Skin epidermis (tissue), 12 donors: Measurements from ENCODE around the gene COL13A1.

Experiments used
- H3K27ac ChIP-seq, 21 experiments: fragments of 200-600 bp; sonication (generic) in 11 of 21; one replicate each; pipeline ENCODE4 v1.5.0; 2020; ENCODE audit warnings: mild to moderate bottlenecking in 3 of 21, inconsistent platforms in 2 of 21, moderate library complexity in 2 of 21
- H3K4me3 ChIP-seq, 7 experiments: fragments of 200-600 bp; sonication (generic) in 2 of 7; one replicate each; pipeline ENCODE4 v1.5.0; 2020; ENCODE audit warnings: inconsistent platforms in 2 of 7, mild to moderate bottlenecking in 2 of 7, moderate library complexity in 1 of 7

Gene COL13A1

DNA sequence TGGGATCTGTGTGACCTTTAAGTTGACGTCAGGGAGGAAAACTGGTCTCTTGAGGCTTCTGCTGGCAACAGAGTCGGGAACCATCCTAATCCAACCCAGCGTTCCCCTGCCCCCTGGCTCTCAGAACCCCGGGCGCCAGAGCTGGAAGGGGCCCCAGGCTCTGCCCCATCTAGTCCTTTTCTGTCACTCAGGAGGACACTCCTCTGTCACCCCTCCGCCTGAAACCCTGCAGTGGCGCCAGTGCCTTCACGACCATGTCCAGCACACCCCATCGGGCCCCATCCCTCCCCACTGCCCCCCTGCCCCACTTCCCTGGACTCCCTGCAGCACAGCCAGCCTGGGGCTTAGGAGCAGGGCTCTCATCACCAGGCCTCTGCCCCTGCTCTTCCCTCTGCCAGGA lies 39.1 kb downstream of the COL13A1 start:
- H3K4me3 ChIP-seq, result no peak overlapping the region
- H3K27ac ChIP-seq, result no peak overlapping the region

DNA sequence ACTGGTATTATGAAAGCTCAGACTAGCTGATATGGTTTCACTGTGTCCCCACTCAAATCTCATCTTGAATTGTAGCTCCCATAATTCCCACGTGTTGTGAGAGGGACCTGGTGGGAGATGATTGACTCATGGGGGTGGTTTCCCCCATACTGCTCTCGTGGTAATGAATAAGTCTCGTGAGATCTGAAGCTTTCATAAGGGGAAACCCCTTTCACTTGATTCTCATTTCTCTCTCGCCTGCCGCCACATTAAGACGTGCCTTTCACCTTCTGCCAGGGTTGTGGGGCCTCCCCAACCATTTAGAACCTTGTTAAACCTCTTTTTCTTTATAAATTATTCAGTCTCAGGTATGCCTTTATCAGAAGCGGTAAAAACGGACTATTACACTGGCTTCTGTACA lies 40.3 kb downstream of the COL13A1 start:
- H3K4me3 ChIP-seq, result no peak overlapping the region
- H3K27ac ChIP-seq, result no peak overlapping the region

DNA sequence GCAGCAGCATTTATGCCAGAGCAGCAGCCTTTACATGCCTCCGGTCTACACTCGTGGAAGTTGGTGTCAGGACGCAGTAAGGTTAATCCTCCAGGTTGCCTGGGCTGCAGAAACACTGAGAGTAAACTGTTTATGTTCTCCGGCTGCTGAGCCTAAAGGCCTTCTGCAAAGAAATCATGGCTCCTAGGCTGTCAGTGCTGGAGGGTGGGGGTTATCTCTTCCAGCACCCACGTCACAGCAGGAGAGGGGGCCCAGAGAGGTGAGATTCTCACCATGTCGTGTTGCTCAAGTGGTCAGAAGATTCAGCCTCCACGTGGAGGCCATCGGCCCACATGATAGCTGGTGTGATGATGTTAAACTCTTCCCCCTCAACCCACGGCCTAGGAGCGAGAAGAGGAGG lies 41.2 kb downstream of the COL13A1 start:
- Histone ChIP-seq H3K27ac (no peak overlapping the region), H3K4me3 (no peak overlapping the region)

DNA sequence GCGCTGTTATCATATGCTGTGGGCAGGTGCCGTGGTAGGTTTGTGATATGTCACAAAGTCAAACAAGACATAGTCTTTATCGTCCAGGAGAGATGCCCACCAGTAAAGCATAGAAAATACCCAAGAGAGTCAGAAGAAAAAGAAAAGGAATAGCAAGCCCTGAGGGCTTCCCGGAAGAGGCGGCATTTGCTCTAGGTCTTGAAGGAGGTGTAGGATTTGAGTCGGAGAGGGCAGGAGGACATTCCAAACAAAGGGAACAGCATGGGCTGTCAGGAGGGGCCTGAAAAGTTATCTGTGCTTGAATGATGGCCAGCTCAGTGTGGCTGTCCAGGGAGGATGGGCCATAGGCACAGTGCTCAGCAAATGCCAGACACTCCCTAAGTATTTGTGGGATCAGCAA lies 42.2 kb downstream of the COL13A1 start:
- Histone ChIP-seq H3K4me3 (no peak overlapping the region), H3K27ac (no peak overlapping the region)

DNA sequence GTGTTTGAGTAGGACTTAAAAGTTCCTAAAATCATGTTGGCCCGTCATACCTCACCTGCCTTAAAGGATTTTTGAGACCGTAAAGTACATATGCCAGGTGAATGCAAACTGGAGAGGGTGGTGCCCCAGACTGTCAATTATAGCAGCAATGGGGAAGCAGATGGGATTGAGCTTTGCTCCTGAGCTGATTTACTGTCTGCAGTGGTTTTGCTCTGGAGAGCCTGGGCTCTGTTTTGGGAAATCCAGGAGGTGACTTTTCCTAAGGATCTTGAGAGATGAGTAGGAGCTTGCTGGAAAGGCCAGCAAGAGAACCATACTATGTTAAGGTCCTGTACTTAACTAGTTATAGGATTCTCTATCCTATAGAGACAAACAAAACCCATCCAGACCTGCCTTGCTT lies 43.0 kb downstream of the COL13A1 start:
- no peak overlapping the region for H3K27ac ChIP-seq
- H3K4me3 ChIP-seq, result no peak overlapping the region

DNA sequence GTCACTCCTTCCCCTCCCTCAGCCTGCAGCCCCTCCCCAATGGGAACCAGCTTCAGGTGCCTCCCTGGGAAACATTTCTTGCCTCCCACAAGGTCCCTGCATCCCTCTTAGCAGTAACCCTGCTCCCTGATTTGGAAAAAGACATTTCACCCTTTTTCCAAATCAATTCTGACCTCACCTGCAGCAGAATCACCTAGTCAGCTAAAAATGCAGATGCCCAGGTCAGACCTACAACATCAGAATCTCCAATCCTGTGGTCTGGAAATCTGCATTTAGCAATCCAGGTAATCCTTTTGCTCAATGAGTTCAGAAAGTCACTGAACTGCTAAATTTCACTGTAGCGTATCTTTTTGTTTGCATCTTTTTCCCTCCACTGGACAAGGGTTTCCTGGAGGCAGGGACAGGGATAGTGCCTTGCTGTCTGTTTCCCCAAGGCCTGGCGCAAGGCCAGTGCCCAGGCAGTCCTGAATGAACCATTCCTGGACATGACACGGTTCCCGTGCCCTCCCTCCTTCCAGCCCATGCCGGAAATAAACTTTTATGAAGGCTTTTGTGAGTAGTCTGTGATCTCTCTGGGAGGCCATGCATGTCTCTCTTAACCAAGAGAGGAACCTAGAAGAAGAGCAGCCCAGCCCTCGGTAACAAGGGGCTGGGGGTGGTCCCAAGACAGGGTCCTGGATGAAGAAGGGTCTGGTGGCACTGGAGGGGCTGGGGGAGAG lies 44.0 kb downstream of the COL13A1 start:
- no peak overlapping the region for H3K27ac ChIP-seq
- H3K4me3 ChIP-seq, result no peak overlapping the region

DNA sequence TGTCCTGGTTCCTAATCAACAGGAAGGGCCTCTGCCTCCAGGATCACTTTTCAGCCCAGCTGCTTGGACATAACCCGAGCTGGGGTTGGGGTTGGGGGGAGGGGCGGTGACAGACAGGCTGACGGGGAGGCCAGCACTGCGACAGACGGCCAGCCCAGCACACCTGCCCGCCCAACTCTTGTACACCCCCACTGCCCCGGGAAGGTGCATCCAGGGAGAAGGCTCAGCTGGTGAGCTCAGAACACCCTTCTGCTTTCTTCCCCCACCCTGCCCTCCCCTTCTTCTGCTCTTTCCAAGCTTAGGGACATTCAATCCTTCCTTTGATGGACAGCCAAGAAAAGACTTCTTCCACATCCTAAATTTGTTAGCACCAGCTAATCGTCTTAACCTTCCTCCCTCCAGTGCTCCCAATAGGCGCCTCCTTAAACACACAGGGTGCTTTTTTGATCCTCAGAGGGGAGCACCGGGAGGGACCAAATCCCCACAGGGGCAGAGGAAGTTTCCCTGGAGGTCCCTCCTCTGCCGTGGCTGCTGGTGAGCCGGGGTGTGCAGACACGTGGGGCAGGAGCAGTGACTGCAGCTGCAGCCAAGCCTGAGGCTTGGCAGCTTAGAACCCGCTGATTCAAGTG lies 44.7 kb downstream of the COL13A1 start:
- Histone ChIP-seq H3K27ac (no peak overlapping the region), H3K4me3 (no peak overlapping the region)

DNA sequence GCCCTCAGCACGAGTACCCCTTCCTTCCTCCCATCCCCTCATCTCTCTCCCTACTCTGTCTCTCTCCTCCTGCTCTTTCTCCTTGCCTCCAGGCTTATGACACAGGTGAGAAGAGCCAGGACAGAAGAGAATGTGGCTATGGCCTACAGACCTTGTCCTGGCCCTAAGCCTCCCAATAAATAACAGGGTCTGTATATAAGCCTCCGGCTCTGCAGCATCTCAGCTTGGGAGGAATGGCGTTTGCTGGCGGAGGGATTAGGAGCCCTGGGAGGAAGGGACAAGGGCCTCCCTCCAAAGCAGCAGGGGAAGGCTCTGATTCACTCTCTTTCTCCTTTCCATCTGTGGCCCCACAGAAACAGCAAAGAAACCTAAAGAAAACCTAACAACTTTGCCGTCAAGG lies 45.8 kb downstream of the COL13A1 start:
- no peak overlapping the region for H3K27ac ChIP-seq

DNA sequence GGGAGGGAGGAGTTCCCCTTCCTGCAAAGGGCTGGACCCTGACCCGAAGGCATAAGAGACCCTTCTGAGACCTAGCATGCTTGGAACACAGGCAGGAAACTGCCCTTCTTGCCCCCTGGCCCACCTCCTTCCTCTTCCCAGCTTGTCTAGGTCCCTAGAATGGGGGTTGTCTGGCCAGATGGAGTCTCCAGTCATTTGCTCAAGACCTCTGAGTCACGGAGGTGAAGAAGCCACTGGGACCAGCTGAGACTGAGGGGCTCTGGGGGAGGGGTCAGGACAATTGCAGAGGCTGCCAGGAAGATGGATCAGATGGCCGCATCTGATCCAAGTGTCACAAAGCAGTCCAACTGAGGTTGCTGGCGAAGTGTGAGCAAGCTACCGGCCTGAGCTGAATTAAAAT lies 46.2 kb downstream of the COL13A1 start:
- H3K4me3 ChIP-seq, result no peak overlapping the region
- no peak overlapping the region for H3K27ac ChIP-seq

More for the DNA sequence above, 45.8 kb downstream of the COL13A1 start:
- no peak overlapping the region for H3K4me3 ChIP-seq

DNA sequence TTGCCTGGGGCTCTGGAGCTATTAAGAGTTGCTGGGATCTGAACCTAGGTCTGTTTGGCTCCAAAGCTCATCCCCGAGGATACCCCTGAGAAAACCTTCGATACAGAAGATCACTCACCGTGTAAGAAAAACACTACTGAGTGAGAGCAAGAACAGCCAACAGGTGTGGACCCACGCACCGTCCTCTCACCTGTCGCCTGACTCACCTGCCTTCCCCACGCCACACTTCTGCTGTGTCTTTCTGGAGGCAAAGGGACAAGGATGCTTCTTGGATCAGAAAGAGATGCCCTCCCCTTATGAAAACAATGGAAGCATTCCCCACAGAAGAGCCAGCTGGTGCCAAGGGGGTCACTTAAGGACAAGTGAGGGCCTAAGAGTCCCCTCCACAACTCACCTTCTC lies 46.7 kb downstream of the COL13A1 start:
- H3K27ac ChIP-seq, result no peak overlapping the region

DNA sequence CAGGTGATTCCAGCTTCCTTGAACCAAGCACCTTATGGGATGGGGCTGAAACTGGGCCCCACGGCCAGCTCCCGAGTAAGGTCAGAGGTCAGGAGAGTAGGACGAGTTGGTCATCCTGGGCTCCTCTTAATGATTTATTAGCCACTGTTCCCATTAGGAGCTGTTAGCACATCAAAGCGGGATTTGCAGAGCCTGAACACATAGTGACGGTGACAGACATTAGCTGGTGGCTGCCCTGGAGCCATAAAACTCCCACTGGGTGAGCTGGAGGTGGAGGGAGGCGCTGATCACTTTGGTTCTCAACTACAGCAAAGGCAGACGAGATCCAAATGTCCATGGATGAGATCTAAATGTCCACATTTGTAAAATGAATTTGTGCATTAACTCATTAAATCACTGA lies 48.1 kb downstream of the COL13A1 start:
- Histone ChIP-seq H3K4me3 (no peak overlapping the region), H3K27ac (no peak overlapping the region)

More for the DNA sequence above, 46.7 kb downstream of the COL13A1 start:
- no peak overlapping the region for H3K4me3 ChIP-seq

DNA sequence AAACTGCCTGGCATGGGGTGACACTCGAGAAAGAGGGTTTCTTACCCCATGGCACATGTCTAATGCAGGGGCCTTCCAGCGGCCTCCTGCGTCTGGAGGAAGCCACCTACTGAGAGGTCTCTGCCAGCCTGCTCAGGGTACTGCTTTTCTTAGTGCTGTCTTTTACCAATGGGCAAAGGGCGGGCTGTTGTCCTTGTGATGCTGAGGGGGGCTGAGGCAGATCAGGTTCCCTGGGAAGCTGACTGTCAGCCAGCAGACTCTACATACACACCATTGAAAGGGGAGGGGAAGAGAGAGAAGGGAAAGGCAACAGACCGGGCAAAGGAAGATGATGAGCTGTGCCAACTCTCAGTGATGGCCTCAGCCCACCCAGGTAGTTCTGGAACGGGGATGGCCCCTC lies 48.7 kb downstream of the COL13A1 start:
- Histone ChIP-seq H3K27ac (no peak overlapping the region), H3K4me3 (no peak overlapping the region)

DNA sequence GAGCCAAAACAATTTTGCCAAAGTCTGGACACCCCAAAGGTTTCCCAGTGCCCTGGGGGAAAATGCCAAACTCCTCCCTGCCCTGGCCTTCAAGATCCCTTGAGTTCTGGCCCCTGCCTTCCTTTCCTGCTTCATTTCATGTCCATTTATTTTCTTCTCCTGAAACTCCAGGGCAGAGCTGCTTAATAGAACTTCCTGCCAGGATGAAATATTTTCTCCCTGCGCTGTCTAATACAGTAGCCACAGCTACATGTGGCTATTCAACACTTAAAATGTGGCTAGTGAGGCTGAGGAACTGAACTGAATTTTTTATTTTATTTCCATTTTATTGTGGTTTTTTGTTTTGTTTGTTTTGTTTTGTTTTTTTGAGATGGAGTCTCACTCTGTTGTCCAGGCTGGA lies 49.6 kb downstream of the COL13A1 start:
- Histone ChIP-seq H3K27ac (no peak overlapping the region), H3K4me3 (no peak overlapping the region)

DNA sequence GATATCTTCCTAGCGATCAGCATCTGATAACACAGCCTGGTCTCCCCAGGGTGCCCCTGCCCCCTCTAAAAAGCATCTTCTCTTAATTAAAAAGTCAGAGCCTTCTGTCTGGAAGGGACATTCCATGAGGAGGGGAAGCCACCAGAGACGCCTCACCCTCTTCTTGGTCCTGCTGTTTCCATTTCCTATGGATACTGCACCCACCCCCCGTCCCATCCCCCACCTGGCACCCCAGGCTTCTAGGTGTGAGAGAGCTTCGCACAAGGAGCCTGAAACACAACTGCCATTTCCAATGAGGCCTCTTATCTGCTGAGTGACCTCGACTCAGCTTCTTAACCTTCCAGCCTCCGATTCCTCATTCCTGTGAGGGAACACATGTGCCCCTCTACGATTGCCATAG lies 51.4 kb downstream of the COL13A1 start:
- Histone ChIP-seq H3K4me3 (no peak overlapping the region), H3K27ac (no peak overlapping the region)

DNA sequence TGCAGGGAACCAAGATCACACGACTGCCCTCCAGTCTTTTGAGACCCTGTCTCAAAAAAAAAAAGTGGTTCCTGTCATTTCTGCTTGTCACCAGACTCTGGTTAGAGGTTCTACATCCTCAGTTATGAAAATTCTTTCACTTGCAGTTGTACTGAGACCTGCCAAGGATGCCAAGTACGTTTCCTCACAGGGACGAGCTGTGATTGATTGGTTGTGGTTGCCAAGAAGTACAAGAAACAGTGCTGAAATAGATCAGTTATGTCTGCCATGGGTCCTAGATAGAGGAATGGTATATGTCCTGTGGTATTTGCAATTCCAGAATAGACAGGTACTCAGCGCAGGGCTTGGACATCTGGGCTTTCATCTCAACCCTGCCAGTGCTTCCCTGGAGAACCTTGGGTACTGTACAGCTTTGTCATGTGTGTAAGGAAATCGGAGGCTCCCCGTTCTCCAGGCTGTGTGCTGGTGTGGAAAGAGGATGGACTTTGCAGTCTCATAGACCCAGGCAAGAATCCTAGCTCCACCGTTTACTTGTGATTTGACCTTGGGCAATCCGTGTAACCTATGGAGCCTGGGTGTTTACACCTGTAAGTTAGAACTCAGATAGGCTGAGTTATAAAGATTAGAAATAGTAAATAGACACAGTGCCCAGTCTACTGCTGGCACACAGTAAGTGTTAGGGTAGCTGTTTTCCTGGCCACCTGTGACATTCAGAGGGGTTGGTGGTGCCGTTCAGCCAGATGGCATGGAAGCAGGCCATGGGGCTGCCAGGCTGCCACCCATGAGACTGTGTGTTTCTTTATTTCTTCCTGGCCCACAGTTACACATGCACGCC lies 53.0 kb downstream of the COL13A1 start:
- no peak overlapping the region for H3K27ac ChIP-seq
- no peak overlapping the region for H3K4me3 ChIP-seq

DNA sequence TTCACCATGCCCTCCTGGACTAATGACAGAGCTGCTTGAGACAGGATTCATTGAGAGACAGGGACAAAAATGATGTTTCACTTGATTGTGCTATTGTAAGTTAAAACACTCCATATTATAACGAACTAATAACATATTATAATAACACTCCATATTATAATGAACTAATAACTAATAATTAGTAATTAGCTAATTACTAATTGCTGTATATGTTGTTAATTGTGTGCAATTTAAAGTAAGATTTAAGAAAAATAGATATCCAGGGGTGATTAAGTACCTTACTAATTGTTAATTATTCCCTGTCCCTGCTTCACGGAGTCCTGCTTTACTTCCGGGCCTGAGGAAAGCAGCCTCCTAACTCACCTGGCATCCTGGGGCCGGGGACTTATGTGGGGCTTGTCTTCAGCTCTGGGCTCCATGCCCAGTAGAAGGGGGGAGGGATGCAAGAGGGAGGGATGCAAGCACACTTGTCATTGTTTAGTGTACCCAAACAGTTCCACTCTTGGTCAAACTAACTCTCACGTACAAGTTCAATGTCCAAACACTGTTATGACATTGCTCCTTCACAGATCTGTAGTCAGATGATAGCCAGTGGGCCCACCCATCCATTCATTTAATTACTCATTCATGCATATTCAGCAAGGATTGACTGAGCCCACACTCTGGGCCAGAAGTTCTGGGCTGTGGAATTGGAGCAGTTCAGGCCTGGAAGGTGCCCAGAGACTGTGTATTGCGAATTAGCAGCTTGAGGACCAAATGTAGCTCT lies 53.8 kb downstream of the COL13A1 start:
- Histone ChIP-seq H3K27ac (no peak overlapping the region), H3K4me3 (no peak overlapping the region)

DNA sequence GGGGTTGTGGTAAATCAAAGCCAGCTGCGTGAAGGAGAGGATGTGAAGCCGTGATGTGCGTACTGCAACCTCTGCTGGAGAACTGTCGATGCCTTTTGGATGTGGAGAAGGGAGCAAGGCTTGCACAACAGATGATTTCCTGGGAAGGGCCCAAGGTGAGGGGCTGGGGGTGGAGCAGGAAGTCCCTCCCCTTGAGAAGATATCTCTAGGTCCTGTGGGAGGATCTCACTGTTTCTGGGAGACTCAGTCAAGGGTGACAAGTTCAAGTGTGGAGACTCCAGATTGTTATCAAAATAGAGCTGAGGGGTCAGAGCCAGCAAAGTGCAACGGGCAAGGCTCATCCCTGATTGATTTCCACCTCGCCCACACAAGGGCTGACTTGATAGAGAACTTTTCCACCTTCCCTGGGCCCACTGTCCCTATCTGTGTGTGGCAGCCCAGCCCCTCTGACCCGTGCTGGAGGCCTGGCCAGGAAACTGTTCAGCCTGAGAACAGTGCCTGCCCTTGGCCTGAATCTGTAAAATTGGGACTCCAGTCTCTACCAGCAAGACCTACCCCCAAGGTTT lies 55.0 kb downstream of the COL13A1 start:
- H3K27ac ChIP-seq, result no peak overlapping the region
- H3K4me3 ChIP-seq, result no peak overlapping the region

DNA sequence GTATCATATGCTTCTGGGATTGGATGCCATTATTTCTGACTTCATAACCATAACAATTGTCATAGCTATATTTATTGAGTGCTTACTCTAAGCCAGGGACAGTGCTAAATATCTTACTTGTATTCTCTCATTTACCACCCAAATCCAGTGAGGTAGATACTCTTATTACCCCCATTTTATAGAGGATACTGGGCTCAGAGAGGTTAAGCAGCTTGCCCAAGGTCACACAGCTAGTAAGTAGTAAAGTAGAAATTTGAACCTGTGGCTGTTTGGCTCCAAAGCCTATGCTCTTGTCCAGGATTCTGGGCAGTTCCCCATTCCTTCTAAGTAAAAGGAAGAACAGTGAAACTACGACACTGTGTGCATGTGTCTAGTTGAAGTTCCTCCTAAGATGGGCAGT lies 56.5 kb downstream of the COL13A1 start:
- H3K4me3 ChIP-seq, result no peak overlapping the region
- no peak overlapping the region for H3K27ac ChIP-seq

DNA sequence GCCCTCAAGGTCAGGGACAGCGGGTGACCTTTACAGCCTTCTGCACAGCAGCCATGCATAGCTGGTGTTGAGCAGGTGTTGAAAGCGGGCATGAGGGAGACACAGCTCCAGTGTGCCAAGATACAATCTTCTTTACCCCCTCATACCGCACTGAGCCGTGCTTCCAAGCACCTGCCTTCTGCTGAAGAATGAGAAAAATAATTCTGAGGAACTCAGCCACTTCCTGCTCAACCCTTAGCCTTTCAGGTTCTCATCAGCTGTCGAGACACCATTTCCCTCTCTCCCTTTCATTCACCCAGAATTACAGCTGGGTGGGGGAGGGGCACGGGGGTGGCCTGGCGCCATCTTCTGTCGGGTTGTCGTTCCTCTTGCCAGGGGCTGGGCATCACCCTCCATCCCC lies 58.6 kb downstream of the COL13A1 start:
- H3K27ac ChIP-seq, result no peak overlapping the region
- H3K4me3 ChIP-seq, result no peak overlapping the region
